ENCODE results near the gene LDAH. TPM values are rescaled to one million over a fixed set of nuclear protein-coding genes. Genes with fewer than 3 reads are reported as not detected.
A peak's percentile ranks its signal among the peaks of the same experiment; 100 is the strongest.

LDAH gene
- total and polyA plus RNA-seq, 2 donors (not counting 3 experiments of a cell fraction or from before 2014, with no cell fraction given) = 12.3 to 24.0 TPM

DNA sequence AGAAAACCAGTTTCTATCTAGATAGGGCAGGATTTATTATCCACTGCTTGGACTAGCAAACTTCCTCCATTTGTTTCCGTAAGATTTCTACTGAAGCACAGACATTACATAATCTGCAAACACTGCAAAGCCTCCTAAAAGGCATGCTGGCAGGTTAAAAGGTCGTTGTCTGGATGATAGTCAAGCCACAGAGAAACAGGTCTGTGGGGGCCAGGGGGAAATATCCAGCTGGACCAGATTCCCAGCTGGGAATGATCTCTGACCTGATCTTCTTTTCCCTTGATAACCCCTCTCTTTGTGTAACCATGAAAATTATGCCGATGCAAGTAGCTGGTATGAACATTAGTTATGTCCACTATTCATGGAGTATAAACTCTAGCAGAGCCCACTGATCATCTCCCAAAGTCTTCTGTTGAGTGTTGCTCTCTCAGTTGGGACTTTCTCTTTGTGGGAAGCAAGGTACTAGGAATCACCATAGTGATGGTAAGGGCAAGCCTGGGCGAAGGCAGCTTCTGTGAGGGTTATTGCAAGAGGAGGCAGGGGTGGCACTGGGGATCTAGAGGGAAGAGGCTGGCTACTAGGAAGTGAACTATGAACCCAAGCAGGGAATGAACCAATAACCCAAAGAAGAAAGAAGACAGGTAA lies 94.7 kb downstream of the LDAH start:
- POLR2A ChIA-PET = no interaction called here
- no TSS peak for BruUV-seq (replicated peaks)
- dilution Hi-C loops (cut with MboI; ENCODE audit: extremely low pct_ligation_motif_present, low sequenced_read_pairs) = no loop called here
- intact Hi-C loops (cut with micrococcal nuclease) = no loop called here
- no peaks in the 10 kb centered on the region for H3K9me3 ChIP-seq (replicated peaks; ENCODE audit: control insufficient read depth, insufficient read depth, low read length)
- H2AFZ ChIP-seq (ENCODE audit: low read depth, low read length) = peak overlapping the region; percentile 11
- H3K4me1 ChIP-seq (ENCODE audit: control insufficient read depth, extremely low read depth, insufficient read depth, low read length) = peaks cover 17% of the 10 kb centered on the region
- H4K20me1 ChIP-seq (replicated peaks; ENCODE audit: control insufficient read depth, extremely low read depth, insufficient read depth, low read length) = no peaks in the 10 kb centered on the region
- no peaks in the 10 kb centered on the region for H3K36me3 ChIP-seq (ENCODE audit: control insufficient read depth in 2 of 2, extremely low read depth in 1 of 2, insufficient read depth in 2 of 2, low read length in 2 of 2)
- DNase-seq (ENCODE audit: low read depth, low spot score) = peak; percentile 92
- no peak overlapping the region for H3K9ac ChIP-seq (replicated peaks; ENCODE audit: extremely low read depth, insufficient read depth, low read length)
- no peak overlapping the region for H3K4me3 ChIP-seq (replicated peaks in 1 of 3; ENCODE audit: insufficient read depth in 1 of 3, low read depth in 1 of 3, low read length in 3 of 3)
- TF ChIP-seq MYC (IDR thresholded peaks at IDR 0.05; ENCODE audit: low read depth, low read length) (no peak), POLR2A (IDR thresholded peaks at IDR 0.05; ENCODE audit: low read depth, low read length) (peak; percentile 67), POLR2AphosphoS5 (IDR thresholded peaks at IDR 0.05; ENCODE audit: insufficient read depth, low read depth, low read length) (peak; percentile 41)
- CTCF ChIA-PET = interaction anchor here (0.6 to 1.4 kb wide), 5 partner anchors 18 to 66 kb away, joined by 3 to 4 read pairs (median 4); no protein-coding TSS in a partner anchor
- no peaks in the 10 kb centered on the region for H3K9me1 ChIP-seq (replicated peaks; ENCODE audit: control insufficient read depth, extremely low read depth, insufficient read depth, low read length)
- no peaks in the 10 kb centered on the region for H3K79me2 ChIP-seq (ENCODE audit: control insufficient read depth, insufficient read depth, low read length)
- H3K27me3 ChIP-seq (ENCODE audit: control insufficient read depth in 2 of 2, insufficient read depth in 2 of 2, low read length in 2 of 2) = no peaks in the 10 kb centered on the region
- H3K4me2 ChIP-seq (ENCODE audit: insufficient read depth, low read length) = peak overlapping the region; percentile 79
- peak; percentile 76 for FAIRE-seq
- peak overlapping the region; percentile 50 for H3K27ac ChIP-seq (ENCODE audit: insufficient read depth, low read depth, low read length)

DNA sequence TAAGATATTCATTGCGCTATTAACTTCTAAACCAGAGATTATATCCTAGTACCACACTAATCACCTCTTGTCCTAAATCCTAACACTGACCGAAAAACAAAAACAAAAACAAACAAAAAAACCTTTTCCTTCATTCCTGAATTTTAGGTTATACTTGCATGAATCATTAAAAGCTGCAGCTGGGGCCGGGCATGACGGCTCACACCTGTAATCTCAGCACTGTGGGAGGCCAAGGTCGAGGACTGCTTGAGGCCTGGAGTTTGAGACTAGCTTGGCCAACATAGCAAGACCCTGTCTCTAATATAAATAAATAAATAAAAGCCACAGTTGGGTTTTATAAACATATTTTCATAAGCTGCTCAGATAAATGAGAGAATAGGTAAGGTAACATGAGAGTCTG lies 96.0 kb downstream of the LDAH start:
- Histone ChIP-seq H3K9ac (replicated peaks; ENCODE audit: extremely low read depth, insufficient read depth, low read length) (no peak overlapping the region), H3K4me1 (ENCODE audit: control insufficient read depth, extremely low read depth, insufficient read depth, low read length) (peaks cover 17% of the 10 kb centered on the region), H2AFZ (ENCODE audit: low read depth, low read length) (no peak overlapping the region), H3K79me2 (ENCODE audit: control insufficient read depth, insufficient read depth, low read length) (no peaks in the 10 kb centered on the region), H3K4me3 (replicated peaks in 1 of 3; ENCODE audit: insufficient read depth in 1 of 3, low read depth in 1 of 3, low read length in 3 of 3) (no peak overlapping the region), H3K36me3 (ENCODE audit: control insufficient read depth in 2 of 2, extremely low read depth in 1 of 2, insufficient read depth in 2 of 2, low read length in 2 of 2) (no peaks in the 10 kb centered on the region), H3K9me3 (replicated peaks; ENCODE audit: control insufficient read depth, insufficient read depth, low read length) (no peaks in the 10 kb centered on the region), H3K27me3 (ENCODE audit: control insufficient read depth in 2 of 2, insufficient read depth in 2 of 2, low read length in 2 of 2) (no peaks in the 10 kb centered on the region), H3K4me2 (ENCODE audit: insufficient read depth, low read length) (no peak overlapping the region), H4K20me1 (replicated peaks; ENCODE audit: control insufficient read depth, extremely low read depth, insufficient read depth, low read length) (no peaks in the 10 kb centered on the region), H3K27ac (ENCODE audit: insufficient read depth, low read depth, low read length) (no peak overlapping the region), H3K9me1 (replicated peaks; ENCODE audit: control insufficient read depth, extremely low read depth, insufficient read depth, low read length) (no peaks in the 10 kb centered on the region)
- dilution Hi-C loops (cut with MboI; ENCODE audit: extremely low pct_ligation_motif_present, low sequenced_read_pairs) (no loop called here), intact Hi-C loops (cut with micrococcal nuclease) (no loop called here)
- no TSS peak for BruUV-seq (replicated peaks)
- DNase-seq (ENCODE audit: low read depth, low spot score) (no peak), FAIRE-seq (no peak)
- ChIA-PET CTCF (interaction anchor here (0.9 to 1.3 kb wide), 4 partner anchors 25 to 236 kb away, joined by 3 to 4 read pairs (median 4); no protein-coding TSS in a partner anchor), POLR2A (no interaction called here)
- TF ChIP-seq, protein P1, sequence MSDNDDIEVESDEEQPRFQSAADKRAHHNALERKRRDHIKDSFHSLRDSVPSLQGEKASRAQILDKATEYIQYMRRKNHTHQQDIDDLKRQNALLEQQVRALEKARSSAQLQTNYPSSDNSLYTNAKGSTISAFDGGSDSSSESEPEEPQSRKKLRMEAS (IDR thresholded peaks at IDR 0.05; ENCODE audit: insufficient read depth, insufficient read length) = no peak
- TF ChIP-seq GATA2 (IDR thresholded peaks at IDR 0.05; ENCODE audit: insufficient read depth, insufficient read length, low read depth, low read length) = no peak
- TF ChIP-seq, protein P2, sequence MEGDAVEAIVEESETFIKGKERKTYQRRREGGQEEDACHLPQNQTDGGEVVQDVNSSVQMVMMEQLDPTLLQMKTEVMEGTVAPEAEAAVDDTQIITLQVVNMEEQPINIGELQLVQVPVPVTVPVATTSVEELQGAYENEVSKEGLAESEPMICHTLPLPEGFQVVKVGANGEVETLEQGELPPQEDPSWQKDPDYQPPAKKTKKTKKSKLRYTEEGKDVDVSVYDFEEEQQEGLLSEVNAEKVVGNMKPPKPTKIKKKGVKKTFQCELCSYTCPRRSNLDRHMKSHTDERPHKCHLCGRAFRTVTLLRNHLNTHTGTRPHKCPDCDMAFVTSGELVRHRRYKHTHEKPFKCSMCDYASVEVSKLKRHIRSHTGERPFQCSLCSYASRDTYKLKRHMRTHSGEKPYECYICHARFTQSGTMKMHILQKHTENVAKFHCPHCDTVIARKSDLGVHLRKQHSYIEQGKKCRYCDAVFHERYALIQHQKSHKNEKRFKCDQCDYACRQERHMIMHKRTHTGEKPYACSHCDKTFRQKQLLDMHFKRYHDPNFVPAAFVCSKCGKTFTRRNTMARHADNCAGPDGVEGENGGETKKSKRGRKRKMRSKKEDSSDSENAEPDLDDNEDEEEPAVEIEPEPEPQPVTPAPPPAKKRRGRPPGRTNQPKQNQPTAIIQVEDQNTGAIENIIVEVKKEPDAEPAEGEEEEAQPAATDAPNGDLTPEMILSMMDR (IDR thresholded peaks at IDR 0.05; ENCODE audit: extremely low read depth in 1 of 2, insufficient read depth in 1 of 2, low read depth in 1 of 2, low read length in 2 of 2) = no peak
- no peak for TF ChIP-seq MYC (IDR thresholded peaks at IDR 0.05; ENCODE audit: low read depth, low read length)
- TF ChIP-seq EZH2 (IDR thresholded peaks at IDR 0.05; ENCODE audit: borderline replicate concordance, low read depth, low read length, severe bottlenecking) = no peak
- TF ChIP-seq FOS (IDR thresholded peaks at IDR 0.05; ENCODE audit: borderline replicate concordance, insufficient read depth, low read length) = no peak
- TF ChIP-seq POLR2A (IDR thresholded peaks at IDR 0.05; ENCODE audit: low read depth, low read length) = no peak
- TF ChIP-seq POLR2AphosphoS5 (IDR thresholded peaks at IDR 0.05; ENCODE audit: insufficient read depth, low read depth, low read length) = no peak
- TF ChIP-seq JUN (IDR thresholded peaks at IDR 0.05; ENCODE audit: borderline replicate concordance, insufficient read depth, insufficient read length, low read depth) = no peak

Data from endothelial cell of umbilical vein (primary cell).